Neural progenitor cell (in vitro differentiated cells): ENCODE results near the gene OGFOD1. TPM values are rescaled to one million over a fixed set of nuclear protein-coding genes. Genes with fewer than 3 reads are reported as not detected.

Source experiments
- DNase-seq: peaks from one replicate; pipeline ENCODE4 v3.0.0-alpha.2; 2016; ENCODE audit warnings: low spot score
- H2AFZ ChIP-seq: fragments of 200-600 bp; sonication (generic); replicated peaks from 2 replicates; pipeline ENCODE4 v1.6.1; 2016; ENCODE audit warnings: antibody characterized with exemption
- H3F3A ChIP-seq: fragments of 200-600 bp; sonication (generic); 2 replicates; pipeline ENCODE4 v1.6.1; 2016; ENCODE audit warnings: antibody characterized with exemption, low read depth
- H3K27ac ChIP-seq: fragments of 200-600 bp; sonication (generic); 2 replicates; pipeline ENCODE4 v1.5.1; 2016; ENCODE audit warnings: mild to moderate bottlenecking
- H3K27me3 ChIP-seq: fragments of 200-600 bp; sonication (generic); 2 replicates; pipeline ENCODE4 v1.6.1; 2016; ENCODE audit warnings: mild to moderate bottlenecking, moderate library complexity
- H3K36me3 ChIP-seq: fragments of 200-600 bp; sonication (generic); 2 replicates; pipeline ENCODE4 v1.5.1; 2016
- H3K4me1 ChIP-seq: fragments of 200-600 bp; sonication (generic); 2 replicates; pipeline ENCODE4 v1.6.1; 2016; ENCODE audit warnings: mixed run types
- H3K4me2 ChIP-seq: fragments of 200-600 bp; sonication (generic); 2 replicates; pipeline ENCODE4 v1.6.1; 2016
- H3K4me3 ChIP-seq: fragments of 200-600 bp; sonication (generic); 2 replicates; pipeline ENCODE4 v1.5.1; 2016
- H3K79me2 ChIP-seq: fragments of 200-600 bp; sonication (generic); 2 replicates; pipeline ENCODE4 v1.6.1; 2016; ENCODE audit warnings: low read depth
- H3K9ac ChIP-seq: fragments of 200-600 bp; sonication (generic); 2 replicates; pipeline ENCODE4 v1.6.1; 2016
- H3K9me3 ChIP-seq: fragments of 200-600 bp; sonication (generic); 2 replicates; pipeline ENCODE4 v1.5.1; 2016; ENCODE audit warnings: low read depth
- H4K20me1 ChIP-seq: fragments of 200-600 bp; sonication (generic); 2 replicates; pipeline ENCODE4 v1.6.1; 2016; ENCODE audit warnings: low read depth
- H3K27ac Mint-ChIP-seq: 3 replicates; pipeline ENCODE4 v1.8.0; 2021; ENCODE audit warnings: mixed read lengths
- H3K27me3 Mint-ChIP-seq: 2 replicates; pipeline ENCODE4 v1.8.0; 2022; ENCODE audit warnings: low read depth, mild to moderate bottlenecking, inconsistent platforms, moderate library complexity, mixed read lengths; ENCODE audit not compliant: insufficient read depth
- H3K36me3 Mint-ChIP-seq: 3 replicates; pipeline ENCODE4 v1.8.0; 2021; ENCODE audit warnings: mixed read lengths
- H3K4me1 Mint-ChIP-seq: 3 replicates; pipeline ENCODE4 v1.8.0; 2021; ENCODE audit warnings: mixed read lengths
- H3K4me3 Mint-ChIP-seq: 3 replicates; pipeline ENCODE4 v1.8.0; 2021; ENCODE audit warnings: mild to moderate bottlenecking, moderate library complexity, mixed read lengths
- H3K9me3 Mint-ChIP-seq: 3 replicates; pipeline ENCODE4 v1.8.0; 2020; ENCODE audit warnings: mixed read lengths
- EZH2 ChIP-seq: fragments of 200-600 bp; sonication (generic); IDR thresholded peaks from 2 replicates; pipeline ENCODE4 v1.6.1; 2017; ENCODE audit warnings: antibody characterized with exemption, mild to moderate bottlenecking, moderate library complexity
- EZH2phosphoT487 ChIP-seq: fragments of 200-600 bp; sonication (generic); IDR thresholded peaks from 2 replicates; pipeline ENCODE4 v1.6.1; 2017; ENCODE audit warnings: antibody characterized with exemption
- total RNA-seq: library from RNA; depleted of rRNA; stranded (reverse); fragments of >200 nt; gene quantifications from 2 replicates; pipeline ENCODE4 v1.2.3, GENCODE V29; 2015; ENCODE audit warnings: low replicate concordance
- TF ChIP-seq, protein P1 (sequence below): fragments of 200-600 bp; sonication (generic); IDR thresholded peaks from 2 replicates; pipeline ENCODE4 v1.5.1; 2017; ENCODE audit warnings: antibody characterized with exemption, mild to moderate bottlenecking

Gene OGFOD1
- total RNA-seq, 1 donor from 2014 or later = 73.4 TPM

DNA sequence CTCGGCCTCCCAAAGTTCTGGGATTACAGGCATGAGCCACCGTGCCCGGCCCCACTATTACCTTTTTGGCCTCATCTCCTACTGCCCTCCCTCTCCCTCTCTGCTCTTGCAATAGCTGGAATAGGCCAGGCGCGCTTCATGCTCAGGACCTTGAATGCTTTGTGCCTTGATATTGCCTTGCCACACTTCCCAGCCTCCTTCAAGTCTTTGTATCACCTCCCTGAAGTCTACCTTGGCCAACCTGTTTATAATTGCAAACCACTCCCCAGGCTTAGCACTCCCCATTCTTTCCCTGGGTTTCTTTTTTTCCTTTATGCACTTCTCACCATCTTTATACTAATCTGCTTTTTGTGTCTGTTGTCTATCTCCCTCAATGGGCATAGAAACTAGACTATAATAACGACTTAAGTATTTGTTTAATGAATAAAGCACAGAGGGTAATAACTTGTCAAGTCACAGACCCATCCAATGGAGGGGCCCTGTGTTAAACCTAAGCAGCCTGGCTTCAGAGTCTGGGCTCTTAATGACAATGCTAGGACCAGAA is 6.6 kb downstream of the OGFOD1 start:
- H3K79me2 ChIP-seq = peaks cover 14% of the 10 kb centered on the region
- peaks cover under 1% of the 10 kb centered on the region for H3K4me1 Mint-ChIP-seq
- TF ChIP-seq, protein P1, sequence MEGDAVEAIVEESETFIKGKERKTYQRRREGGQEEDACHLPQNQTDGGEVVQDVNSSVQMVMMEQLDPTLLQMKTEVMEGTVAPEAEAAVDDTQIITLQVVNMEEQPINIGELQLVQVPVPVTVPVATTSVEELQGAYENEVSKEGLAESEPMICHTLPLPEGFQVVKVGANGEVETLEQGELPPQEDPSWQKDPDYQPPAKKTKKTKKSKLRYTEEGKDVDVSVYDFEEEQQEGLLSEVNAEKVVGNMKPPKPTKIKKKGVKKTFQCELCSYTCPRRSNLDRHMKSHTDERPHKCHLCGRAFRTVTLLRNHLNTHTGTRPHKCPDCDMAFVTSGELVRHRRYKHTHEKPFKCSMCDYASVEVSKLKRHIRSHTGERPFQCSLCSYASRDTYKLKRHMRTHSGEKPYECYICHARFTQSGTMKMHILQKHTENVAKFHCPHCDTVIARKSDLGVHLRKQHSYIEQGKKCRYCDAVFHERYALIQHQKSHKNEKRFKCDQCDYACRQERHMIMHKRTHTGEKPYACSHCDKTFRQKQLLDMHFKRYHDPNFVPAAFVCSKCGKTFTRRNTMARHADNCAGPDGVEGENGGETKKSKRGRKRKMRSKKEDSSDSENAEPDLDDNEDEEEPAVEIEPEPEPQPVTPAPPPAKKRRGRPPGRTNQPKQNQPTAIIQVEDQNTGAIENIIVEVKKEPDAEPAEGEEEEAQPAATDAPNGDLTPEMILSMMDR = no peak
- TF ChIP-seq EZH2phosphoT487 (no peak), EZH2 (no peak)
- H4K20me1 ChIP-seq = peaks cover 3% of the 10 kb centered on the region
- no peak overlapping the region for H2AFZ ChIP-seq
- no peak overlapping the region for H3K9ac ChIP-seq
- no peak overlapping the region for H3K4me3 ChIP-seq
- no peaks in the 10 kb centered on the region for H3F3A ChIP-seq
- no peak overlapping the region for H3K27ac ChIP-seq
- H3K27me3 Mint-ChIP-seq = no peaks in the 10 kb centered on the region
- no peaks in the 10 kb centered on the region for H3K9me3 Mint-ChIP-seq
- no peak overlapping the region for H3K4me3 Mint-ChIP-seq
- no peaks in the 10 kb centered on the region for H3K4me1 ChIP-seq
- peaks cover 36% of the 10 kb centered on the region for H3K36me3 Mint-ChIP-seq
- H3K27ac Mint-ChIP-seq = no peak overlapping the region
- no peak for DNase-seq
- no peak overlapping the region for H3K4me2 ChIP-seq
- no peaks in the 10 kb centered on the region for H3K9me3 ChIP-seq
- H3K27me3 ChIP-seq = no peaks in the 10 kb centered on the region
- peaks cover 20% of the 10 kb centered on the region for H3K36me3 ChIP-seq

DNA sequence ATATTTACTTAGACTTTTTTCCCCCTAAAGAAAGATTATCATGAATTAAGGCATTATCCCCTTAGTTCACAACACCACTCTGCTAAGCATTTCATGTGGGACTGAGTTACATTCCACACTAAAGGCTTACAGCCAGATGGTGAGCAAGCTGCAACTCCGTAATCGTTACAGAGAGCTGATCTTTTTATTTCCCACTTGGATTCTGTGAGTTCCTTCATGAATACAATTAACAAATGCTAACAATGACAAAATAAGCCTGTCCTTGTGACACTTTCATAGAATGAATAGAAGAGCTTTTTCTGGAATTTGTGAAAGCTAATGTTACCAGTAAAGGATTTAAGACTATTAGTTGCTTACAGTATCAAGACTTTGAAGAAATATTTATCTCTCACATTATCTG is 8.7 kb downstream of the OGFOD1 start:
- H3K4me3 ChIP-seq = no peak overlapping the region
- TF ChIP-seq EZH2phosphoT487 (no peak), EZH2 (no peak)
- TF ChIP-seq, protein P1 = no peak
- Mint-ChIP-seq H3K27me3 (no peaks in the 10 kb centered on the region), H3K4me1 (no peaks in the 10 kb centered on the region), H3K27ac (no peak overlapping the region), H3K36me3 (peaks cover 37% of the 10 kb centered on the region), H3K9me3 (no peaks in the 10 kb centered on the region), H3K4me3 (no peak overlapping the region)
- H3K36me3 ChIP-seq = peaks cover 29% of the 10 kb centered on the region
- no peak overlapping the region for H3K9ac ChIP-seq
- H3K4me2 ChIP-seq = no peak overlapping the region
- no peak overlapping the region for H3K27ac ChIP-seq
- DNase-seq = no peak
- no peak overlapping the region for H2AFZ ChIP-seq
- no peaks in the 10 kb centered on the region for H3K79me2 ChIP-seq
- H3K27me3 ChIP-seq = no peaks in the 10 kb centered on the region
- no peaks in the 10 kb centered on the region for H3F3A ChIP-seq
- H3K4me1 ChIP-seq = no peaks in the 10 kb centered on the region
- H4K20me1 ChIP-seq = no peaks in the 10 kb centered on the region
- no peaks in the 10 kb centered on the region for H3K9me3 ChIP-seq

DNA sequence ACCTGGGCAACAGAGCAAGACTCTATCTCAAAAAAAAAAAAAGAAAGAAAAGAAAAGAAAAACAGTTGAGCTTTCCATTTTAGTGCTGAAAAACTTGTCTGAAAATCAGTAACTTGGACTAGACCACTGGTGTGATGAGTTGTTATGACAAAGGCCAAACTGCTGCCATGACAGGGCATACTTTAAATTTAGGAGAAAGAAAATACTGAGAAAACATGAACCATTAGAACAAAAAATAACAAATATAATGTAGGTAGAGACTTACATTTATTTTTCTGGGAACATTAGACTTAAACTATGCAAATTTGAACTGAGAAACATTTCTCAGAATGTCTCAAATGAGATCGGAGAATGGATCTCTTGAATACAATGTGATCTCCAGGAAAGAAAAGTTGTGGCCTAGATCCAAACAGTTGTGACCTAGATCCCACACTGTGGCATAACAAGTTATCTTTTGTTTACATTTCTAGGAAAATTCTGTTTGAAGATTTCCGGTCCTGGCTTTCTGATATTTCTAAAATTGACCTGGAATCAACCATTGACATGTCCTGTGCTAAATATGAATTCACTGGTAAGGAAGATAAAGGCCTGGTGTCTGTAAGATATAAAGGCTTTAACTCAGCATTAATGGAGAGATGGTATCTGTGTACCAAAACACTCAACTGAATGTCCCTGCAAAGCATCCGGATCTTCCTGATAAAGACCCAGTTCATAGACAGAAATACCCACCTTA is 10.9 kb downstream of the OGFOD1 start:
- no peak overlapping the region for H3K27ac Mint-ChIP-seq
- no peak overlapping the region for H3K4me3 ChIP-seq
- no peaks in the 10 kb centered on the region for H4K20me1 ChIP-seq
- peaks cover 22% of the 10 kb centered on the region for H3K36me3 ChIP-seq
- H3K27ac ChIP-seq = no peak overlapping the region
- H3K4me3 Mint-ChIP-seq = no peak overlapping the region
- no peak for TF ChIP-seq EZH2phosphoT487
- no peak for TF ChIP-seq EZH2
- TF ChIP-seq, protein P1 = no peak
- no peak overlapping the region for H2AFZ ChIP-seq
- H3K27me3 ChIP-seq = no peaks in the 10 kb centered on the region
- no peaks in the 10 kb centered on the region for H3F3A ChIP-seq
- no peaks in the 10 kb centered on the region for H3K27me3 Mint-ChIP-seq
- no peaks in the 10 kb centered on the region for H3K79me2 ChIP-seq
- H3K4me1 ChIP-seq = no peaks in the 10 kb centered on the region
- H3K4me1 Mint-ChIP-seq = no peaks in the 10 kb centered on the region
- H3K9ac ChIP-seq = no peak overlapping the region
- peaks cover 31% of the 10 kb centered on the region for H3K36me3 Mint-ChIP-seq
- no peaks in the 10 kb centered on the region for H3K9me3 ChIP-seq
- no peak for DNase-seq
- no peaks in the 10 kb centered on the region for H3K9me3 Mint-ChIP-seq
- H3K4me2 ChIP-seq = no peak overlapping the region
